IMR-90 (cell line): ENCODE data around the gene PRODH.
"Not testable (repeated sequence)": the region's sequence is repeated elsewhere in the genome, so short reads cannot be mapped to it uniquely, and the experiment has no call there.

Experiments used
- CEBPB ChIP-seq: IDR thresholded peaks from 2 replicates; pipeline ENCODE4 v1.6.1; 2012; ENCODE audit warnings: low read depth, low read length, improper control_type of control experiment
- CTCF ChIP-seq: conservative IDR thresholded peaks from 2 replicates; pipeline ENCODE4 v1.5.1; 2012; ENCODE audit warnings: mild to moderate bottlenecking, low read depth, low read length, improper control_type of control experiment
- MXI1 ChIP-seq: IDR thresholded peaks from 2 replicates; pipeline ENCODE4 v1.6.1; 2012; ENCODE audit warnings: low read depth, mild to moderate bottlenecking, low read length, moderate library complexity, borderline replicate concordance
- POLR2A ChIP-seq: IDR thresholded peaks from 2 replicates; pipeline ENCODE4 v1.6.1; 2012; ENCODE audit warnings: mild to moderate bottlenecking, low read depth, low read length

GRCh38 chr22:18956121-18956895 lies 20.2 kb upstream of the PRODH start:
- not testable (repeated sequence) for TF ChIP-seq CTCF, POLR2A, MXI1, CEBPB
